HEK293 (cell line): ENCODE results near the gene CA12.

Experiments used
- CTCF ChIA-PET: fragments of 350-600 bp; formaldehyde crosslinking; extraction: SDS; loops from one replicate; lab custom pipeline; 2021; ENCODE audit warnings: antibody characterized with exemption; lab: Yijun Ruan, JAX
- POLR2A ChIA-PET: fragments of 300-600 bp; formaldehyde crosslinking; extraction: SDS; loops from one replicate; lab custom pipeline; 2020; ENCODE audit warnings: antibody characterized with exemption, inconsistent platforms; lab: Yijun Ruan, JAX
- H3K27ac ChIP-seq: fragments of 200-500 bp; sonication (Bioruptor generic); 2 replicates; pipeline ENCODE4 v1.5.1; 2014; ENCODE audit warnings: low read depth, low read length, control low read depth, inconsistent platforms; ENCODE audit errors: extremely low read depth
- H3K36me3 ChIP-seq, 2 experiments: fragments of 200-500 bp in 1 of 2; sonication (Bioruptor generic) in 1 of 2; 1 replicate in 1 of 2; 2 replicates in 1 of 2; pipeline ENCODE4 v1.5.1; 2014 to 2017; ENCODE audit warnings: inconsistent platforms in 2 of 2, low read length in 2 of 2; ENCODE audit not compliant: control insufficient read depth in 2 of 2, insufficient read depth in 1 of 2
- H3K4me1 ChIP-seq: fragments of 200-500 bp; sonication (Bioruptor generic); 2 replicates; pipeline ENCODE4 v1.5.1; 2014; ENCODE audit warnings: mild to moderate bottlenecking, low read length, inconsistent platforms; ENCODE audit not compliant: control insufficient read depth, insufficient read depth
- H3K4me3 ChIP-seq: 2 replicates; pipeline ENCODE4 v1.5.1; 2011; ENCODE audit warnings: low read depth, mild to moderate bottlenecking, control low read depth, low read length, moderate library complexity
- H3K9me3 ChIP-seq: fragments of 200-500 bp; sonication (Bioruptor generic); 2 replicates; pipeline ENCODE4 v1.5.1; 2014; ENCODE audit warnings: low read depth, low read length, inconsistent platforms; ENCODE audit not compliant: control insufficient read depth, insufficient read depth
- GLIS2 ChIP-seq: fragments of 450-650 bp; formaldehyde crosslinking; IDR thresholded peaks from 2 replicates; pipeline ENCODE4 v1.5.1; 2016; ENCODE audit warnings: missing biosample characterization, missing genetic modification characterization
- SCRT1 ChIP-seq: fragments of 450-650 bp; formaldehyde crosslinking; IDR thresholded peaks from 2 replicates; pipeline ENCODE4 v1.5.1; 2016; ENCODE audit warnings: missing biosample characterization, missing genetic modification characterization, borderline replicate concordance
- SP7 ChIP-seq: fragments of 450-650 bp; formaldehyde crosslinking; IDR thresholded peaks from 2 replicates; pipeline ENCODE4 v1.5.1; 2016; ENCODE audit warnings: missing biosample characterization, missing genetic modification characterization
- ZNF157 ChIP-seq: fragments of 450-650 bp; formaldehyde crosslinking; IDR thresholded peaks from 2 replicates; pipeline ENCODE4 v1.5.1; 2016; ENCODE audit warnings: missing biosample characterization, missing genetic modification characterization
- ZNF23 ChIP-seq: fragments of 450-650 bp; formaldehyde crosslinking; IDR thresholded peaks from 2 replicates; pipeline ENCODE4 v1.5.1; 2016; ENCODE audit warnings: missing biosample characterization, missing genetic modification characterization, borderline replicate concordance
- ZNF335 ChIP-seq: fragments of 450-650 bp; formaldehyde crosslinking; conservative IDR thresholded peaks from 2 replicates; pipeline ENCODE4 v1.5.1; 2016; ENCODE audit warnings: missing biosample characterization, missing genetic modification characterization
- ZNF473 ChIP-seq: fragments of 450-650 bp; formaldehyde crosslinking; IDR thresholded peaks from 2 replicates; pipeline ENCODE4 v1.5.1; 2017; ENCODE audit warnings: missing biosample characterization, missing genetic modification characterization
- ZNF549 ChIP-seq: fragments of 450-650 bp; IDR thresholded peaks from 2 replicates; pipeline ENCODE4 v1.5.1; 2018; ENCODE audit warnings: missing biosample characterization, missing genetic modification characterization, mild to moderate bottlenecking, inconsistent platforms, moderate library complexity
- ZNF629 ChIP-seq: fragments of 450-650 bp; formaldehyde crosslinking; IDR thresholded peaks from 2 replicates; pipeline ENCODE4 v1.5.1; 2017; ENCODE audit warnings: missing biosample characterization, missing genetic modification characterization
- ZNF660 ChIP-seq: fragments of 450-650 bp; IDR thresholded peaks from 2 replicates; pipeline ENCODE4 v1.5.1; 2018; ENCODE audit warnings: missing biosample characterization, mild to moderate bottlenecking, missing genetic modification characterization
- TF ChIP-seq, protein P1 (sequence below): fragments of 450-650 bp; formaldehyde crosslinking; IDR thresholded peaks from 2 replicates; pipeline ENCODE4; 2016; ENCODE audit warnings: missing biosample characterization, missing genetic modification characterization
- TF ChIP-seq, protein P2 (sequence below): fragments of 450-650 bp; formaldehyde crosslinking; IDR thresholded peaks from 2 replicates; pipeline ENCODE4 v1.5.1; 2016; ENCODE audit warnings: missing biosample characterization, missing genetic modification characterization, borderline replicate concordance
- TF ChIP-seq, protein P3 (sequence below): fragments of 450-650 bp; IDR thresholded peaks from 2 replicates; pipeline ENCODE4 v1.5.1; 2018; ENCODE audit warnings: missing biosample characterization, mild to moderate bottlenecking, missing genetic modification characterization
- TF ChIP-seq, protein P4 (sequence below): fragments of 450-650 bp; formaldehyde crosslinking; IDR thresholded peaks from 2 replicates; pipeline ENCODE4 v1.5.1; 2016; ENCODE audit warnings: missing biosample characterization, missing genetic modification characterization
- TF ChIP-seq, protein P5 (sequence below): fragments of 450-650 bp; formaldehyde crosslinking; IDR thresholded peaks from 2 replicates; pipeline ENCODE4 v1.5.1; 2016; ENCODE audit warnings: missing biosample characterization, missing genetic modification characterization
- TF ChIP-seq, protein P6 (sequence below): fragments of 450-650 bp; formaldehyde crosslinking; IDR thresholded peaks from 2 replicates; pipeline ENCODE4 v1.5.1; 2016; ENCODE audit warnings: missing biosample characterization, missing genetic modification characterization

CA12 gene

DNA sequence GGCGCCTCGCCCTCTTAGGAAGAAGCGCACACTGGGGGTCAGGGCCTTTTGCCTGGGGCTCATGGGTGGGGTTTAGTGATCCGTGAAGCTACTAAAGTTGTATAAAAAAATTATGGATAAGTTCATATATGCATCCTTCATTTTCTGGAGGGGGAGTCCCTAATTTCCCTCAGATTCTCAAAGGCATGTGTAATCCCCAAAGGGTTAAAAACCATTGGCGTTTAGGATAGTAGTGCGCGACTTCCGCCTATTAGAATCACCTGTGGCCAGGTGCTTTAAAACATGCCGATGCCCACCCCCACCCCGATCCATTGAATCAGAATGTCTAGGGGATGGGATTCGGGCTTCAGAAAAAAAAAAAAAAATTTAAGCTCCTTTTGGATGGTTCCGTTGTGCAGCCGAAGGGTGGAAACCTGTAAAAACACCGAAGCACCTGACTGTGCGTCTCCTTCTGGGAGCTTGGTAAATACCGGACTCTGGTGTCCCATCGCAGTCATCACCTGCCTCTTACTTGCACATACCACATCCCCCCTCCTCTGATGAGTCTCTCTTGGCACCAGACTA, 103.7 kb downstream of the CA12 start:
- ChIA-PET POLR2A (interaction anchor here (1.5 kb wide), 1 partner anchor 121 kb away, joined by 9 read pairs; the partner anchor contains the start of gene RPS27L), CTCF (interaction anchor here (0.6 to 1.0 kb wide), 4 partner anchors 11 to 128 kb away, joined by 3 to 4 read pairs (median 3); no protein-coding TSS in a partner anchor)
- 0 out of 3 replicates have a peak, but pooled peaks cover 0 to 4% of the 10 kb centered on the region in 2 experiments for H3K36me3 ChIP-seq
- H3K9me3 ChIP-seq = no peaks in the 10 kb centered on the region
- H3K4me3 ChIP-seq = peak overlapping the region; percentile 61
- H3K4me1 ChIP-seq = no peaks in the 10 kb centered on the region; the same call in 1 of the 2 replicates
- peak overlapping the region; percentile 53; the same call in 1 of the 2 replicates for H3K27ac ChIP-seq
- 0 out of 2 replicates have a peak, but pooled peaks have one; percentile 2 for TF ChIP-seq SP7 (tag by site-specific recombination)
- TF ChIP-seq, protein P1, sequence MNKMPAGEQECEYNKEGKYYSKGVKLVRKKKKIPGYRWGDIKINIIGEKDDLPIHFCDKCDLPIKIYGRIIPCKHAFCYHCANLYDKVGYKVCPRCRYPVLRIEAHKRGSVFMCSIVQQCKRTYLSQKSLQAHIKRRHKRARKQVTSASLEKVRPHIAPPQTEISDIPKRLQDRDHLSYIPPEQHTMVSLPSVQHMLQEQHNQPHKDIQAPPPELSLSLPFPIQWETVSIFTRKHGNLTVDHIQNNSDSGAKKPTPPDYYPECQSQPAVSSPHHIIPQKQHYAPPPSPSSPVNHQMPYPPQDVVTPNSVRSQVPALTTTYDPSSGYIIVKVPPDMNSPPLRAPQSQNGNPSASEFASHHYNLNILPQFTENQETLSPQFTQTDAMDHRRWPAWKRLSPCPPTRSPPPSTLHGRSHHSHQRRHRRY = no peak
- 0 out of 2 replicates have a peak, but pooled peaks have one; percentile 7 for TF ChIP-seq GLIS2
- TF ChIP-seq ZNF629 = no peak
- TF ChIP-seq, protein P2, sequence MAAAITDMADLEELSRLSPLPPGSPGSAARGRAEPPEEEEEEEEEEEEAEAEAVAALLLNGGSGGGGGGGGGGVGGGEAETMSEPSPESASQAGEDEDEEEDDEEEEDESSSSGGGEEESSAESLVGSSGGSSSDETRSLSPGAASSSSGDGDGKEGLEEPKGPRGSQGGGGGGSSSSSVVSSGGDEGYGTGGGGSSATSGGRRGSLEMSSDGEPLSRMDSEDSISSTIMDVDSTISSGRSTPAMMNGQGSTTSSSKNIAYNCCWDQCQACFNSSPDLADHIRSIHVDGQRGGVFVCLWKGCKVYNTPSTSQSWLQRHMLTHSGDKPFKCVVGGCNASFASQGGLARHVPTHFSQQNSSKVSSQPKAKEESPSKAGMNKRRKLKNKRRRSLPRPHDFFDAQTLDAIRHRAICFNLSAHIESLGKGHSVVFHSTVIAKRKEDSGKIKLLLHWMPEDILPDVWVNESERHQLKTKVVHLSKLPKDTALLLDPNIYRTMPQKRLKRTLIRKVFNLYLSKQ (tag by site-specific recombination) = no peak
- no peak for TF ChIP-seq ZNF157 (tag by site-specific recombination)
- TF ChIP-seq, protein P3, sequence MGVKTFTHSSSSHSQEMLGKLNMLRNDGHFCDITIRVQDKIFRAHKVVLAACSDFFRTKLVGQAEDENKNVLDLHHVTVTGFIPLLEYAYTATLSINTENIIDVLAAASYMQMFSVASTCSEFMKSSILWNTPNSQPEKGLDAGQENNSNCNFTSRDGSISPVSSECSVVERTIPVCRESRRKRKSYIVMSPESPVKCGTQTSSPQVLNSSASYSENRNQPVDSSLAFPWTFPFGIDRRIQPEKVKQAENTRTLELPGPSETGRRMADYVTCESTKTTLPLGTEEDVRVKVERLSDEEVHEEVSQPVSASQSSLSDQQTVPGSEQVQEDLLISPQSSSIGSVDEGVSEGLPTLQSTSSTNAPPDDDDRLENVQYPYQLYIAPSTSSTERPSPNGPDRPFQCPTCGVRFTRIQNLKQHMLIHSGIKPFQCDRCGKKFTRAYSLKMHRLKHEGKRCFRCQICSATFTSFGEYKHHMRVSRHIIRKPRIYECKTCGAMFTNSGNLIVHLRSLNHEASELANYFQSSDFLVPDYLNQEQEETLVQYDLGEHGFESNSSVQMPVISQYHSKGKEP (tag by site-specific recombination) = no peak
- TF ChIP-seq ZNF23 (tag by site-specific recombination) = no peak
- no peak for TF ChIP-seq ZNF473 (tag by site-specific recombination)
- TF ChIP-seq ZNF549 = no peak
- TF ChIP-seq, protein P4, sequence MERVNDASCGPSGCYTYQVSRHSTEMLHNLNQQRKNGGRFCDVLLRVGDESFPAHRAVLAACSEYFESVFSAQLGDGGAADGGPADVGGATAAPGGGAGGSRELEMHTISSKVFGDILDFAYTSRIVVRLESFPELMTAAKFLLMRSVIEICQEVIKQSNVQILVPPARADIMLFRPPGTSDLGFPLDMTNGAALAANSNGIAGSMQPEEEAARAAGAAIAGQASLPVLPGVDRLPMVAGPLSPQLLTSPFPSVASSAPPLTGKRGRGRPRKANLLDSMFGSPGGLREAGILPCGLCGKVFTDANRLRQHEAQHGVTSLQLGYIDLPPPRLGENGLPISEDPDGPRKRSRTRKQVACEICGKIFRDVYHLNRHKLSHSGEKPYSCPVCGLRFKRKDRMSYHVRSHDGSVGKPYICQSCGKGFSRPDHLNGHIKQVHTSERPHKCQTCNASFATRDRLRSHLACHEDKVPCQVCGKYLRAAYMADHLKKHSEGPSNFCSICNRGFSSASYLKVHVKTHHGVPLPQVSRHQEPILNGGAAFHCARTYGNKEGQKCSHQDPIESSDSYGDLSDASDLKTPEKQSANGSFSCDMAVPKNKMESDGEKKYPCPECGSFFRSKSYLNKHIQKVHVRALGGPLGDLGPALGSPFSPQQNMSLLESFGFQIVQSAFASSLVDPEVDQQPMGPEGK = 0 out of 2 replicates have a peak, but pooled peaks have one; percentile 3
- TF ChIP-seq, protein P5, sequence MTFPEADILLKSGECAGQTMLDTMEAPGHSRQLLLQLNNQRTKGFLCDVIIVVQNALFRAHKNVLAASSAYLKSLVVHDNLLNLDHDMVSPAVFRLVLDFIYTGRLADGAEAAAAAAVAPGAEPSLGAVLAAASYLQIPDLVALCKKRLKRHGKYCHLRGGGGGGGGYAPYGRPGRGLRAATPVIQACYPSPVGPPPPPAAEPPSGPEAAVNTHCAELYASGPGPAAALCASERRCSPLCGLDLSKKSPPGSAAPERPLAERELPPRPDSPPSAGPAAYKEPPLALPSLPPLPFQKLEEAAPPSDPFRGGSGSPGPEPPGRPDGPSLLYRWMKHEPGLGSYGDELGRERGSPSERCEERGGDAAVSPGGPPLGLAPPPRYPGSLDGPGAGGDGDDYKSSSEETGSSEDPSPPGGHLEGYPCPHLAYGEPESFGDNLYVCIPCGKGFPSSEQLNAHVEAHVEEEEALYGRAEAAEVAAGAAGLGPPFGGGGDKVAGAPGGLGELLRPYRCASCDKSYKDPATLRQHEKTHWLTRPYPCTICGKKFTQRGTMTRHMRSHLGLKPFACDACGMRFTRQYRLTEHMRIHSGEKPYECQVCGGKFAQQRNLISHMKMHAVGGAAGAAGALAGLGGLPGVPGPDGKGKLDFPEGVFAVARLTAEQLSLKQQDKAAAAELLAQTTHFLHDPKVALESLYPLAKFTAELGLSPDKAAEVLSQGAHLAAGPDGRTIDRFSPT (tag by site-specific recombination) = no peak
- TF ChIP-seq ZNF335 (tag by site-specific recombination) = peak; percentile 19; the same call in 1 of the 2 replicates
- no peak for TF ChIP-seq SCRT1 (tag by site-specific recombination)
- TF ChIP-seq ZNF660 = no peak
- TF ChIP-seq, protein P6, sequence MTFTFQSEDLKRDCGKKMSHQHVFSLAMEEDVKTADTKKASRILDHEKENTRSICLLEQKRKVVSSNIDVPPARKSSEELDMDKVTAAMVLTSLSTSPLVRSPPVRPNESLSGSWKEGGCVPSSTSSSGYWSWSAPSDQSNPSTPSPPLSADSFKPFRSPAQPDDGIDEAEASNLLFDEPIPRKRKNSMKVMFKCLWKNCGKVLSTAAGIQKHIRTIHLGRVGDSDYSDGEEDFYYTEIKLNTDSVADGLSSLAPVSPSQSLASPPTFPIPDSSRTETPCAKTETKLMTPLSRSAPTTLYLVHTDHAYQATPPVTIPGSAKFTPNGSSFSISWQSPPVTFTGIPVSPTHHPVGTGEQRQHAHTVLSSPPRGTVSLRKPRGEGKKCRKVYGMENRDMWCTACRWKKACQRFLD (tag by site-specific recombination) = no peak
